Endothelial cell of umbilical vein (primary cell): Measurements from ENCODE around the gene TSHZ1. TPM values are rescaled to one million over a fixed set of nuclear protein-coding genes. Genes with fewer than 3 reads are reported as not detected.
A peak's percentile ranks its signal among the peaks of the same experiment; 100 is the strongest.

Experiments
- BruUV-seq: library from RNA; stranded (reverse); fragments of 400-500 nt; replicated peaks from 2 replicates; lab custom pipeline; 2021; lab: Mats Ljungman, UMichigan
- CTCF ChIA-PET: fragments of 300-600, 350-600 bp; sonication (Branson Sonifier 250); formaldehyde crosslinking; loops from one replicate; lab custom pipeline; 2021; ENCODE audit warnings: antibody characterized with exemption, inconsistent platforms; lab: Charles Lee
- POLR2A ChIA-PET: fragments of 300-600, 350-600 bp; sonication (Branson Sonifier 250); formaldehyde crosslinking; loops from one replicate; lab custom pipeline; 2021; ENCODE audit warnings: antibody characterized with exemption, inconsistent platforms; lab: Charles Lee
- DNase-seq: peaks from one replicate; pipeline ENCODE4 v3.0.0-alpha.2; 2011; ENCODE audit warnings: low read depth, low spot score
- FAIRE-seq: peaks from 2 replicates; lab custom pipeline; 2011; peaks lifted over from hg19 to GRCh38; lab: Jason Lieb, UNC
- H2AFZ ChIP-seq: 2 replicates; pipeline ENCODE4 v1.6.0; 2012; ENCODE audit warnings: low read depth, low read length, control low read depth, inconsistent platforms
- H3K27ac ChIP-seq: 2 replicates; pipeline ENCODE4 v1.5.1; 2011; ENCODE audit warnings: low read depth, mild to moderate bottlenecking, control low read depth, low read length, moderate library complexity; ENCODE audit not compliant: insufficient read depth
- H3K27me3 ChIP-seq, 2 experiments: 2 replicates each; pipeline versions ENCODE4 v1.6.0 to v1.6.1; 2011; ENCODE audit warnings: low read length in 2 of 2, mixed read lengths in 1 of 2; ENCODE audit not compliant: control insufficient read depth in 2 of 2, insufficient read depth in 2 of 2
- H3K36me3 ChIP-seq, 2 experiments: 2 replicates in 1 of 2; 3 replicates in 1 of 2; pipeline ENCODE4 v1.5.1; 2011; ENCODE audit warnings: low read length in 2 of 2, mild to moderate bottlenecking in 1 of 2, moderate library complexity in 1 of 2; ENCODE audit not compliant: control insufficient read depth in 2 of 2, insufficient read depth in 2 of 2; ENCODE audit errors: extremely low read depth in 1 of 2
- H3K4me1 ChIP-seq: 3 replicates; pipeline ENCODE4 v1.5.1; 2011; ENCODE audit warnings: mild to moderate bottlenecking, low read length; ENCODE audit not compliant: control insufficient read depth, insufficient read depth; ENCODE audit errors: extremely low read depth
- H3K4me2 ChIP-seq: 2 replicates; pipeline ENCODE4 v1.6.1; 2011; ENCODE audit warnings: low read length, control low read depth, mixed read lengths; ENCODE audit not compliant: insufficient read depth
- H3K4me3 ChIP-seq, 3 experiments: fragments of 200-600 bp in 1 of 3; sonication (generic), shearing (Covaris generic) in 1 of 3; replicated peaks in 1 of 3; 2 replicates each; pipeline ENCODE4 v1.5.1; 2011 to 2016; ENCODE audit warnings: control low read depth in 3 of 3, low read length in 3 of 3, mild to moderate bottlenecking in 2 of 3, inconsistent platforms in 1 of 3, low read depth in 1 of 3, moderate library complexity in 1 of 3; ENCODE audit not compliant: insufficient read depth in 1 of 3
- H3K79me2 ChIP-seq: 2 replicates; pipeline ENCODE4 v1.6.0; 2012; ENCODE audit warnings: low read length, inconsistent platforms; ENCODE audit not compliant: control insufficient read depth, insufficient read depth
- H3K9ac ChIP-seq: replicated peaks from 2 replicates; pipeline ENCODE3; 2011; ENCODE audit warnings: low read length, control low read depth; ENCODE audit not compliant: insufficient read depth; ENCODE audit errors: extremely low read depth
- H3K9me1 ChIP-seq: replicated peaks from 3 replicates; pipeline ENCODE4 v1.6.0; 2011; ENCODE audit warnings: mild to moderate bottlenecking, low read length; ENCODE audit not compliant: control insufficient read depth, insufficient read depth; ENCODE audit errors: extremely low read depth
- H3K9me3 ChIP-seq: replicated peaks from 2 replicates; pipeline ENCODE4 v1.5.1; 2012; ENCODE audit warnings: low read length, inconsistent platforms; ENCODE audit not compliant: control insufficient read depth, insufficient read depth
- H4K20me1 ChIP-seq: replicated peaks from 2 replicates; pipeline ENCODE3; 2011; ENCODE audit warnings: mild to moderate bottlenecking, low read length; ENCODE audit not compliant: control insufficient read depth, insufficient read depth; ENCODE audit errors: extremely low read depth
- CTCF ChIP-seq, 2 donors: IDR thresholded peaks; 1 replicate in 1 of 2; 2 replicates in 1 of 2; pipeline ENCODE4 v1.5.1; 2011; ENCODE audit warnings: low read length in 2 of 2, mild to moderate bottlenecking in 2 of 2, moderate library complexity in 2 of 2, control low read depth in 1 of 2, inconsistent platforms in 1 of 2, low read depth in 1 of 2; ENCODE audit not compliant: insufficient read depth in 1 of 2; ENCODE audit errors: extremely low read depth in 1 of 2
- EZH2 ChIP-seq: IDR thresholded peaks from 2 replicates; pipeline ENCODE4 v1.6.1; 2012; ENCODE audit warnings: borderline replicate concordance, low read depth, mild to moderate bottlenecking, moderate library complexity, low read length, inconsistent platforms; ENCODE audit not compliant: severe bottlenecking
- FOS ChIP-seq: IDR thresholded peaks from 2 replicates; pipeline ENCODE4 v1.6.1; 2011; ENCODE audit warnings: mild to moderate bottlenecking, low read length, moderate library complexity, borderline replicate concordance; ENCODE audit not compliant: insufficient read depth
- GATA2 ChIP-seq: IDR thresholded peaks from 2 replicates; pipeline ENCODE4 v1.7.0; 2011; ENCODE audit warnings: low read depth, mild to moderate bottlenecking, moderate library complexity, mixed read lengths, low read length; ENCODE audit not compliant: insufficient read length, insufficient read depth
- JUN ChIP-seq: IDR thresholded peaks from 2 replicates; pipeline ENCODE4 v1.6.1; 2011; ENCODE audit warnings: borderline replicate concordance, low read depth; ENCODE audit not compliant: insufficient read length, insufficient read depth
- MYC ChIP-seq: IDR thresholded peaks from one replicate; pipeline ENCODE4 v1.6.1; 2011; ENCODE audit warnings: mild to moderate bottlenecking, low read depth, low read length
- POLR2A ChIP-seq: IDR thresholded peaks from 2 replicates; pipeline ENCODE4 v1.6.1; 2012; ENCODE audit warnings: low read depth, mild to moderate bottlenecking, control low read depth, low read length
- POLR2AphosphoS5 ChIP-seq: IDR thresholded peaks from 2 replicates; pipeline ENCODE4 v1.6.1; 2012; ENCODE audit warnings: low read depth, mild to moderate bottlenecking, control low read depth, low read length, moderate library complexity; ENCODE audit not compliant: insufficient read depth
- dilution Hi-C: fragments of 300-500 bp; cut with MboI; formaldehyde crosslinking; loops from one replicate; pipeline ENCODE4 v1.15.0; 2019; ENCODE audit warnings: low sequenced_read_pairs; ENCODE audit not compliant: extremely low pct_ligation_motif_present
- intact Hi-C: fragments of 100-400 bp; cut with micrococcal nuclease; formaldehyde crosslinking; loops from one replicate; pipeline ENCODE4 v1.10.0; 2022
- polyA plus RNA-seq, 4 experiments: library from polyadenylated mRNA; depleted of rRNA in 3 of 4; stranded (reverse) in 3 of 4; unstranded in 1 of 4; fragments of >200 nt; gene quantifications; 2 replicates each; pipeline versions ENCODE4 v1.2.1 to v1.2.3, GENCODE V29; 2011 to 2012; ENCODE audit warnings: missing spikeins in 1 of 4
- total RNA-seq: library from RNA; stranded (reverse); gene quantifications from 2 replicates; pipeline ENCODE4 v1.2.3, GENCODE V29; 2021
- TF ChIP-seq, protein P1 (sequence below): IDR thresholded peaks from 2 replicates; pipeline ENCODE4 v1.6.1; 2011; ENCODE audit not compliant: insufficient read depth, insufficient read length

TSHZ1 gene
- total and polyA plus RNA-seq, 2 donors (not counting 3 experiments of a cell fraction or from before 2014, with no cell fraction given): 4.2 to 10.2 TPM

GRCh38 chr18:75213611-75214331 lies 3.2 kb downstream of the TSHZ1 start:
- POLR2A ChIA-PET: no interaction called here
- peak overlapping the region; percentile 61 for H3K27ac ChIP-seq
- no peaks in the 10 kb centered on the region for H3K9me1 ChIP-seq
- no peak overlapping the region for H2AFZ ChIP-seq
- no peak overlapping the region for H3K9ac ChIP-seq
- dilution Hi-C loops (no loop called here), intact Hi-C loops (loop anchor here (1.0 to 10.0 kb wide), 6 partner anchors 8 to 1281 kb away; partner anchors contain the start of gene ZNF516)
- H3K4me3 ChIP-seq: peak overlapping the region in 1 of 3 experiments; percentile 60
- DNase-seq: peak; percentile 96
- peaks cover 39% of the 10 kb centered on the region for H3K4me1 ChIP-seq
- BruUV-seq: no TSS peak
- TF ChIP-seq POLR2A (no peak), JUN (peak; percentile 44), EZH2 (no peak), CTCF (IDR thresholded peaks at IDR 0.05; ENCODE audit: extremely low read depth in 1 of 2, insufficient read depth in 1 of 2, low read depth in 1 of 2, low read length in 2 of 2) (no peak), GATA2 (no peak), MYC (no peak), POLR2AphosphoS5 (no peak), FOS (peak; percentile 81)
- TF ChIP-seq, protein P1, sequence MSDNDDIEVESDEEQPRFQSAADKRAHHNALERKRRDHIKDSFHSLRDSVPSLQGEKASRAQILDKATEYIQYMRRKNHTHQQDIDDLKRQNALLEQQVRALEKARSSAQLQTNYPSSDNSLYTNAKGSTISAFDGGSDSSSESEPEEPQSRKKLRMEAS: no peak
- H4K20me1 ChIP-seq: no peaks in the 10 kb centered on the region
- CTCF ChIA-PET: interaction anchor here (0.6 to 2.7 kb wide), 6 partner anchors 16 to 265 kb away, joined by 3 to 10 read pairs (median 4); no protein-coding TSS in a partner anchor
- peak overlapping the region; percentile 47 for H3K4me2 ChIP-seq
- FAIRE-seq: peak; percentile 85
- no peaks in the 10 kb centered on the region for H3K9me3 ChIP-seq
- peaks cover 22% of the 10 kb centered on the region for H3K79me2 ChIP-seq
- no peaks in the 10 kb centered on the region for H3K27me3 ChIP-seq
- no peaks in the 10 kb centered on the region for H3K36me3 ChIP-seq
